OCI-LY1 (cell line): ENCODE measurements around the gene TMEM100.

Source experiments
- CTCF ChIP-seq: fragments of 200-600 bp; sonication (generic), shearing (Covaris generic); IDR thresholded peaks from 2 replicates; pipeline ENCODE4 v1.5.1; 2017; ENCODE audit warnings: mild to moderate bottlenecking, antibody characterized with exemption, low read length, moderate library complexity, mixed read lengths
- EZH2 ChIP-seq: fragments of 200-600 bp; sonication (generic), shearing (Covaris generic); IDR thresholded peaks from 2 replicates; pipeline ENCODE4 v1.8.0; 2017; ENCODE audit warnings: borderline replicate concordance, mixed run types, mild to moderate bottlenecking, antibody characterized with exemption, low read length, moderate library complexity, mixed read lengths

GRCh38 chr17:55763856-55764255, 41.2 kb upstream of the TMEM100 start:
- TF ChIP-seq CTCF = no peak
- TF ChIP-seq EZH2 = no peak
